Measurements from ENCODE around the gene MADCAM1. TPM values are rescaled to one million over a fixed set of nuclear protein-coding genes. Genes with fewer than 3 reads are reported as not detected.

Gene MADCAM1
- total RNA-seq, 1 donor from 2014 or later, result 0.98 TPM

DNA sequence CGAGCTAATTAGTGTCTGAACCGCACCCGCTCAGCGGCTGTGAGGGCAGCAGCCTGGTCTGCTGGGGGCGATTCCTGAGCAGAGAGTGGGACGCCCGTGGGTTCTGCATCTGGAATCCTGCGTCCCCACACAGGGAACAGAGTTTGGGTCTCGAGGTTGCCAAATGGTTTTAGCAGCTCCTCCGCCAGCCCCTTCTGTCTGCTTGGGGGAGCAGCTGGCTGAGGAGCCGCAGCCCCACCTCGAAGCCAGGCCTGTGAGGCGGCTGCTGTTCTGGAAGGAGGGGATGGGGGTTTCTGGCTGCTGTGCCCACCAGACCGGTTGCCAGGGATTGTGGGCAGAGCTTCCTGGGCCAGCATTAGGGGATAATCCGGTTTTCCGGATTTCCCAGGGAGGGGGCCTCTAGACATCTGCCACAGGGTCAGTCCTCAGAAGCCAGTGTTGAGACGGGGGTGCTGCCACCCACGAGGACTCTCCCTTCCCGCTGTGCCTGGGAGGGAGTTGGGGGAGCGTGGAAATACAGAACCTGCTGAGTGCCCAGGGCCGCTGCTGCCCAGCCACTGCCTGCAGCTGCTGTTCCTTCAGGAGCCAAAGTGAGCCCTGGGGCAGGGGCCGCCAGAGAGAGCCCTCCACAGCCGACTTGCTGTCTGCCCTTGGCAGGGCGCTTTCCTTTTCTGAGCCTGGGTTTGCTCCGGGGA, 37.2 kb downstream of the MADCAM1 start:
- DNase-seq (ENCODE audit: low spot score in 2 of 2, unreplicated experiment in 2 of 2), result peak in 1 of 2 experiments; percentile 10
- Mint-ChIP-seq H3K36me3 (peaks cover 7% of the 10 kb centered on the region), H3K4me3 (peak overlapping the region; percentile 91), H3K27ac (peak overlapping the region; percentile 98), H3K4me1 (peaks cover 16% of the 10 kb centered on the region), H3K27me3 (ENCODE audit: low read depth) (no peaks in the 10 kb centered on the region), H3K9me3 (no peaks in the 10 kb centered on the region)
- TF ChIP-seq, protein P1, sequence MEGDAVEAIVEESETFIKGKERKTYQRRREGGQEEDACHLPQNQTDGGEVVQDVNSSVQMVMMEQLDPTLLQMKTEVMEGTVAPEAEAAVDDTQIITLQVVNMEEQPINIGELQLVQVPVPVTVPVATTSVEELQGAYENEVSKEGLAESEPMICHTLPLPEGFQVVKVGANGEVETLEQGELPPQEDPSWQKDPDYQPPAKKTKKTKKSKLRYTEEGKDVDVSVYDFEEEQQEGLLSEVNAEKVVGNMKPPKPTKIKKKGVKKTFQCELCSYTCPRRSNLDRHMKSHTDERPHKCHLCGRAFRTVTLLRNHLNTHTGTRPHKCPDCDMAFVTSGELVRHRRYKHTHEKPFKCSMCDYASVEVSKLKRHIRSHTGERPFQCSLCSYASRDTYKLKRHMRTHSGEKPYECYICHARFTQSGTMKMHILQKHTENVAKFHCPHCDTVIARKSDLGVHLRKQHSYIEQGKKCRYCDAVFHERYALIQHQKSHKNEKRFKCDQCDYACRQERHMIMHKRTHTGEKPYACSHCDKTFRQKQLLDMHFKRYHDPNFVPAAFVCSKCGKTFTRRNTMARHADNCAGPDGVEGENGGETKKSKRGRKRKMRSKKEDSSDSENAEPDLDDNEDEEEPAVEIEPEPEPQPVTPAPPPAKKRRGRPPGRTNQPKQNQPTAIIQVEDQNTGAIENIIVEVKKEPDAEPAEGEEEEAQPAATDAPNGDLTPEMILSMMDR (IDR thresholded peaks at IDR 0.05; ENCODE audit: unreplicated experiment), result no peak

- no peaks in the 10 kb centered on the region for H3K9me3 Mint-ChIP-seq
Observed at GRCh38 chr19:534088-534487, 37.8 kb downstream of the MADCAM1 start.

GRCh38 chr19:535017-535835, 38.9 kb downstream of the MADCAM1 start:
- Mint-ChIP-seq H3K27ac (peak overlapping the region; percentile 81), H3K9me3 (no peaks in the 10 kb centered on the region), H3K4me3 (peak overlapping the region; percentile 46), H3K36me3 (peaks cover 10% of the 10 kb centered on the region), H3K27me3 (ENCODE audit: low read depth) (no peaks in the 10 kb centered on the region), H3K4me1 (peaks cover 16% of the 10 kb centered on the region)
- no peak for DNase-seq (ENCODE audit: low spot score in 2 of 2, unreplicated experiment in 2 of 2)
- TF ChIP-seq, protein P1 (IDR thresholded peaks at IDR 0.05; ENCODE audit: unreplicated experiment), result no peak

More at GRCh38 chr19:534088-534487, 37.8 kb downstream of the MADCAM1 start:
- no peaks in the 10 kb centered on the region for H3K27me3 Mint-ChIP-seq (ENCODE audit: low read depth)
- H3K27ac Mint-ChIP-seq, result peak overlapping the region; percentile 98
- TF ChIP-seq, protein P1 (IDR thresholded peaks at IDR 0.05; ENCODE audit: unreplicated experiment), result no peak
- peak overlapping the region; percentile 91 for H3K4me3 Mint-ChIP-seq
- H3K36me3 Mint-ChIP-seq, result peaks cover 10% of the 10 kb centered on the region
- DNase-seq (ENCODE audit: low spot score in 2 of 2, unreplicated experiment in 2 of 2), result no peak
- peaks cover 16% of the 10 kb centered on the region for H3K4me1 Mint-ChIP-seq

- Mint-ChIP-seq H3K4me3 (no peak overlapping the region), H3K4me1 (peaks cover 16% of the 10 kb centered on the region), H3K36me3 (peaks cover 10% of the 10 kb centered on the region), H3K9me3 (no peaks in the 10 kb centered on the region), H3K27me3 (ENCODE audit: low read depth) (no peaks in the 10 kb centered on the region), H3K27ac (no peak overlapping the region)
- TF ChIP-seq, protein P1 (IDR thresholded peaks at IDR 0.05; ENCODE audit: unreplicated experiment), result no peak
- peak in 1 of 2 experiments; percentile 17 for DNase-seq (ENCODE audit: low spot score in 2 of 2, unreplicated experiment in 2 of 2)
Observed at GRCh38 chr19:536031-536880, 40.0 kb downstream of the MADCAM1 start.

DNA sequence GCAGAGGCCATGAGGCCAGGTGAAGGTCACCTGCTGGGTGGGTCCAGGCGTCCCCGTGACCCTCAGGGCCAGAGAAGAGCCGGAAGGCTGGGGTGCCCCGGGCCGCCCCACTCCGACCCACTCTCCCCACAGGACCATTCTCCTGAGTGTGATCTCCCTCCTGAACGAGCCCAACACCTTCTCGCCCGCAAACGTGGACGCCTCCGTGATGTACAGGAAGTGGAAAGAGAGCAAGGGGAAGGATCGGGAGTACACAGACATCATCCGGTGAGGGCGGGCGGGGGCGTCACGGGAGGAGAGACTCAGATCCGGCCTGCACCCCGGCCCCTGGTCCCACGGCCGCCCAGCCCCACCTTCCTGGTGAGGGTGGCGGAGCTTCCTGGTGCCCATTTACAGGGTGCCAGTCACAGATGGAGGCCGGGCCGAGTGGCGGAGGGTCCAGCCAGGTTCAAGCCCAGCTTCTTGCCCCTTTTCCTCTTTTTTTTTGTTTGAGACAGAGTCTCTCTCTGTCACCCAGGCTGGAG, 40.7 kb downstream of the MADCAM1 start:
- H3K4me3 Mint-ChIP-seq, result no peak overlapping the region
- H3K36me3 Mint-ChIP-seq, result peaks cover 10% of the 10 kb centered on the region
- peaks cover 16% of the 10 kb centered on the region for H3K4me1 Mint-ChIP-seq
- H3K27ac Mint-ChIP-seq, result no peak overlapping the region
- DNase-seq (ENCODE audit: low spot score in 2 of 2, unreplicated experiment in 2 of 2), result peak in 1 of 2 experiments; percentile 18
- TF ChIP-seq, protein P1 (IDR thresholded peaks at IDR 0.05; ENCODE audit: unreplicated experiment), result no peak
- H3K9me3 Mint-ChIP-seq, result no peaks in the 10 kb centered on the region
- no peaks in the 10 kb centered on the region for H3K27me3 Mint-ChIP-seq (ENCODE audit: low read depth)
